Measurements from ENCODE around the gene OMG.

OMG gene

DNA sequence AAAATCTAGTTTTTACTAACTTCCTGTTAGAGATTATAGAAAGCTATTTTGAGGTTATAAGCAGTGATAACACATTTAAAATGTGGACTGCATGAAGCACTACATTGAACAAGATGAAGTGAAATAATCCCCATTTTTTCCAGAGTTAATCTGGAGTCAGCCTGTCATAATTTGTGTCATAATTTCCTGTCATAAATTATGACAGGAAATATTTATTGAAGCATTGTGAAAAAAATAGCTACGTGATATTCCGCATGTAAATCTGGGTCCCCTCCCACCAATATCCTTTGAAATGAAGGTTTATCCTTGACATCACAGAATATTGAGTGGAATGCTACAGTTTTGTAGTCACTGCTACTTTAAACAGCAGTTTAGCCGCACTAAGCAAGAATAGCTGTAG lies 40.1 kb downstream of the OMG start:
- Mint-ChIP-seq H3K36me3 (peaks cover 6% of the 10 kb centered on the region), H3K4me3 (no peak overlapping the region), H3K9me3 (no peaks in the 10 kb centered on the region), H3K4me1 (no peaks in the 10 kb centered on the region), H3K27ac (no peak overlapping the region), H3K27me3 (no peaks in the 10 kb centered on the region)

- no peaks in the 10 kb centered on the region for H3K27me3 Mint-ChIP-seq
- no peak overlapping the region for H3K4me3 Mint-ChIP-seq
- H3K4me1 Mint-ChIP-seq, result peaks cover 4% of the 10 kb centered on the region
- no peak overlapping the region for H3K27ac Mint-ChIP-seq
- H3K9me3 Mint-ChIP-seq, result no peaks in the 10 kb centered on the region
- peaks cover 3% of the 10 kb centered on the region for H3K36me3 Mint-ChIP-seq
These were observed 42.4 kb downstream of the OMG start for GRCh38 chr17:31254654-31255053.

DNA sequence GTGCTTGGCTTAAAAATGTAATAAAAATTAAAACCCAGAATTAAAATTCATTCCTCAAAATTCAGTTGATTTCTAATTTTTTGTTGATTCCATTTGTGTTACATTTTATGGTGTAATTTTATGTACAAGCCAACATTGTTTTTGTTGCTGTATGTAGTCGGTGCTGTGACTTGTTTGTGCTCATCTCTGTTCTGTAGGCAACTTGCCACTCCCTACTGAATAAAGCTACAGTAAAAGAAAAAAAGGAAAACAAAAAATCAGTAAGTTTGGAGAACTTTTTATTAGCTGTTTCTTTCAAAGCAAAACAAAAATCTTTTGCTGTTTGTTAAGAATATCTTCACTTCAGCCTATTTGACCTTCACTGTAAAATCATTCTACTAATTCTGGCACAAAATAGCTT lies 44.3 kb downstream of the OMG start:
- Mint-ChIP-seq H3K9me3 (no peaks in the 10 kb centered on the region), H3K4me3 (no peak overlapping the region), H3K36me3 (peaks cover 9% of the 10 kb centered on the region), H3K27ac (no peak overlapping the region), H3K27me3 (no peaks in the 10 kb centered on the region), H3K4me1 (peaks cover 4% of the 10 kb centered on the region)

DNA sequence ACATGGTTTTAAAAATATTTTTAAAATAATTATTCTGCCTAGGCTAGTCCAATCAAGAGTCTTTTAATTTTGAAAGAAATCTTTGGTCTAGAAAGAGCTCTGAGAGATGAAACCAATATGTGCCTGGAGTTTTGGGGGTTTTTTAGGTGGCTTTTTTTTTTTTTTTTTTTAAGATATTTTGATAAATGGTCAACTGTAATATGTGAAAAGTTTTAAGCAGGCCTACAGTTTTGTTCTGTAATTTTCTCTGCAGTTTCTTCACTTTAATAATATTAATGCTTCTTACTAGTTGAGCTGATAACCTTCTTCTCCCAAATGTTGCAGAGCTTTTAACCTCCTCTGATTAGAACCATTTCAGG lies 45.1 kb downstream of the OMG start:
- Mint-ChIP-seq H3K27ac (no peak overlapping the region), H3K9me3 (no peaks in the 10 kb centered on the region), H3K4me3 (no peak overlapping the region), H3K4me1 (peaks cover 4% of the 10 kb centered on the region), H3K27me3 (no peaks in the 10 kb centered on the region), H3K36me3 (peaks cover 9% of the 10 kb centered on the region)

DNA sequence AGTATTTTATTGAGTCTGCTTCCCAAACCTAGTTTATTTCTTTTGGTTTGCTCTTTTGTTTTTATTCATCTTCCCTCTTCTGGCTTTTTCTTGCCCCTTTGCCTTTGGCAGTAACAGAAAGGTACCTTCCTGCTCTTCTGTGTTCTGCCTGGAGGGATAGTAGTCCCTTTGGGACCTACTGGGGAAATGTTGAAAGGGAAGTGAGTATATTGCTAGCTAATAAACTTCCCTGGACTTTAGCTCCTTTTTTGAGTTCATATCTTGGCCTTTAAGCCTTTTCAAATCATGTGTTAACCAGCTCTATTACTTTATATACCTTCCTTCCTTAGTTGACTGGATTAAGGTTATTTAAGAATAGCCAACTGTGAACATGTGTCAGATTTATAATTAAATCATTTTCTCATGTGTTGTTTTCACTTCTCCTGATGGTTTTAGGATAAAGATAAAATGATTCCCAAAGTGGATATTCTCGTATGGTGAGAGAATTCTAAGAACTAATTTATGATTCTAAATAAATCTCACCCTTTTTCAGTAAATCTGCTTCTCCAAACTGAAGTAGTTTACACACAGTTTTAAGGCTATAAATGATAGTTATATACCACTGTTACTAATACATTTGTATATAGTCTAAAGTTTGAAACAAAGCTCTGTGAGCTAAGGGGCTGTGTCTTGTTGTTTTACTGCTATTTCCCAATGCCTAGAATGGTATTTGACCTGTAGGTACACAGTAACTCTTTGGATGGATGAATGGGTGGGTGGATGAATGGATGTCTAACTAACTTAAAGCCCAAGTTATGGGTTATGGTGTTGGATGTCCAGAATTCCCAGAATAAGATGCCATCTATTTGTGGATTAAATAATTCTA lies 45.7 kb downstream of the OMG start:
- Mint-ChIP-seq H3K4me3 (no peak overlapping the region), H3K9me3 (no peaks in the 10 kb centered on the region), H3K4me1 (peaks cover 4% of the 10 kb centered on the region), H3K36me3 (peaks cover 9% of the 10 kb centered on the region), H3K27ac (no peak overlapping the region), H3K27me3 (no peaks in the 10 kb centered on the region)

- H3K27me3 Mint-ChIP-seq, result no peaks in the 10 kb centered on the region
- H3K27ac Mint-ChIP-seq, result peak overlapping the region; percentile 1
- H3K4me3 Mint-ChIP-seq, result no peak overlapping the region
- peaks cover 4% of the 10 kb centered on the region for H3K4me1 Mint-ChIP-seq
- H3K9me3 Mint-ChIP-seq, result no peaks in the 10 kb centered on the region
- H3K36me3 Mint-ChIP-seq, result peaks cover 9% of the 10 kb centered on the region
These were observed 46.8 kb downstream of the OMG start for GRCh38 chr17:31250229-31250628.

GRCh38 chr17:31249835-31250141 lies 47.3 kb downstream of the OMG start:
- no peaks in the 10 kb centered on the region for H3K27me3 Mint-ChIP-seq
- H3K27ac Mint-ChIP-seq, result no peak overlapping the region
- H3K4me1 Mint-ChIP-seq, result peaks cover 4% of the 10 kb centered on the region
- H3K4me3 Mint-ChIP-seq, result no peak overlapping the region
- no peaks in the 10 kb centered on the region for H3K9me3 Mint-ChIP-seq
- peaks cover 9% of the 10 kb centered on the region for H3K36me3 Mint-ChIP-seq

GRCh38 chr17:31248986-31249834 lies 47.8 kb downstream of the OMG start:
- no peak overlapping the region for H3K27ac Mint-ChIP-seq
- no peak overlapping the region for H3K4me3 Mint-ChIP-seq
- peaks cover 4% of the 10 kb centered on the region for H3K4me1 Mint-ChIP-seq

More at GRCh38 chr17:31248986-31249834, 47.8 kb downstream of the OMG start:
- H3K9me3 Mint-ChIP-seq, result no peaks in the 10 kb centered on the region
- H3K27me3 Mint-ChIP-seq, result no peaks in the 10 kb centered on the region
- H3K36me3 Mint-ChIP-seq, result peaks cover 10% of the 10 kb centered on the region
